ENCODE results near the gene OR6C76. TPM values are rescaled to one million over a fixed set of nuclear protein-coding genes. Genes with fewer than 3 reads are reported as not detected.

OR6C76 gene
- total RNA-seq, 8 experiments from 2014 or later: 0.33 TPM; not detected in 7

Other genes with a start within 250 kb of the OR6C76 start
- under 1 TPM in 1 of 8 experiments, not detected in 7; 0.21 TPM for gene OR10A7, start 205.2 kb upstream of the OR6C76 start, total RNA-seq
- gene OR6C74, start 181.6 kb upstream of the OR6C76 start, total RNA-seq: not detected
- under 1 TPM in 1 of 8 experiments, not detected in 7; 0.24 TPM for gene OR6C6, start 129.7 kb upstream of the OR6C76 start, total RNA-seq
- under 1 TPM in 2 of 8 experiments, not detected in 6; 0.09 to 0.28 TPM for gene OR6C1, start 111.9 kb upstream of the OR6C76 start, total RNA-seq
- under 1 TPM in 2 of 8 experiments, not detected in 6; 0.46 to 0.52 TPM for gene OR6C3, start 95.5 kb upstream of the OR6C76 start, total RNA-seq
- under 1 TPM in 5 of 8 experiments, not detected in 3; 0.05 to 0.49 (median 0.21) TPM for gene OR6C75, start 63.3 kb upstream of the OR6C76 start, total RNA-seq
- not detected for gene OR6C65, start 25.7 kb upstream of the OR6C76 start, total RNA-seq
- under 1 TPM in 2 of 8 experiments, not detected in 6; 0.20 to 0.38 TPM for gene OR6C2, start 17.8 kb downstream of the OR6C76 start, total RNA-seq
- under 1 TPM in 1 of 8 experiments, not detected in 7; 0.33 TPM for gene OR6C70, start 43.9 kb downstream of the OR6C76 start, total RNA-seq
- not detected for gene OR6C68, start 66.1 kb downstream of the OR6C76 start, total RNA-seq
- gene OR6C4, start 123.3 kb downstream of the OR6C76 start, total RNA-seq: under 1 TPM in 3 of 8 experiments, not detected in 5; 0.10 to 0.28 (median 0.21) TPM
- under 1 TPM in 1 of 8 experiments, not detected in 7; 0.28 TPM for gene OR2AP1, start 146.2 kb downstream of the OR6C76 start, total RNA-seq
- gene OR10P1, start 210.6 kb downstream of the OR6C76 start, total RNA-seq: 1 to 10 TPM in 1 of 8 experiments, under 1 TPM in 2, not detected in 5; 0.25 to 1.1 (median 0.45) TPM

Measured in motor neuron (in vitro differentiated cells).